Endometrial microvascular endothelial cells (primary cell): ENCODE data around the gene PPP1R12A. TPM values are rescaled to one million over a fixed set of nuclear protein-coding genes. Genes with fewer than 3 reads are reported as not detected.

ENCODE experiments used
- in situ Hi-C: cut with HindIII; loops from 2 replicates; pipeline ENCODE4 v1.10.0; 2017; ENCODE audit warnings: low sequenced_read_pairs, low pct_unique_long_range_greater_than_20kb; ENCODE audit errors: inconsistent ontology term
- total RNA-seq: library from RNA; depleted of rRNA; stranded (reverse); fragments of >200 nt; gene quantifications from one replicate; pipeline ENCODE4 v1.2.3, GENCODE V29; 2015; ENCODE audit errors: inconsistent ontology term

The PPP1R12A gene
- total RNA-seq, 1 donor from 2014 or later = 27.4 TPM

- in situ Hi-C loops = no loop called here
These were observed 196.8 kb downstream of the PPP1R12A start for GRCh38 chr12:79737875-79738718.

GRCh38 chr12:79732638-79733037 is 202.3 kb downstream of the PPP1R12A start:
- in situ Hi-C loops = no loop called here

GRCh38 chr12:79725987-79726386 is 208.9 kb downstream of the PPP1R12A start:
- in situ Hi-C loops = no loop called here

Other genes with a start within 250 kb of the PPP1R12A start
- 49.2 TPM for gene PAWR, start 244.1 kb downstream of the PPP1R12A start, total RNA-seq
- 2.0 TPM for gene OTOGL, start 164.4 kb upstream of the PPP1R12A start, total RNA-seq